ENCODE data around the gene DECR2. TPM values are rescaled to one million over a fixed set of nuclear protein-coding genes. Genes with fewer than 3 reads are reported as not detected.

The DECR2 gene
- total and polyA plus RNA-seq, 10 of the 15 experiments (the other 5 are each of a cell fraction or from before 2014, with no cell fraction given), result 0.53 to 20.3 (median 6.0) TPM

- TF ChIP-seq BCL3 (IDR thresholded peaks at IDR 0.05; ENCODE audit: borderline replicate concordance, insufficient read depth, low read depth, low read length, poor library complexity, severe bottlenecking) (no peak), TAF1 (IDR thresholded peaks at IDR 0.05; ENCODE audit: borderline replicate concordance, low read depth, low read length) (peak; percentile 48; the same call in 1 of the 2 replicates), BHLHE40 (IDR thresholded peaks at IDR 0.05; ENCODE audit: borderline replicate concordance in 1 of 2, low read depth in 2 of 2, low read length in 1 of 2) (peak; percentile 71 to 97; a peak in 3 of 4 replicates), TCF7 (IDR thresholded peaks at IDR 0.05; ENCODE audit: borderline replicate concordance) (no peak), GATAD2B (conservative IDR thresholded peaks at IDR 0.05; ENCODE audit: low read depth) (peak; percentile 77), NR2F1 (conservative IDR thresholded peaks at IDR 0.05) (peak; percentile 44), CHD4 (IDR thresholded peaks at IDR 0.05) (no peak), ZNF687 (IDR thresholded peaks at IDR 0.05) (peak; percentile 62; the same call in 1 of the 2 replicates), HDAC2 (IDR thresholded peaks at IDR 0.05) (no peak), STAT1 (conservative IDR thresholded peaks at IDR 0.05) (no peak)
Measured at GRCh38 chr16:397135-397661, 4.5 kb upstream of the DECR2 start, which contains the start of gene NME4 (continued).

Data from GM12878 (cell line).